GM12801 (cell line): Measurements from ENCODE around the gene FAM50A.

Source experiments
- CTCF ChIP-seq: IDR thresholded peaks from one replicate; pipeline ENCODE4 v1.5.1; 2011; ENCODE audit warnings: control low read depth; ENCODE audit not compliant: insufficient read length; ENCODE audit errors: extremely low read depth

FAM50A gene

GRCh38 chrX:154437971-154438893, 5.7 kb upstream of the FAM50A start:
- no peak for TF ChIP-seq CTCF

GRCh38 chrX:154439841-154440240, 4.1 kb upstream of the FAM50A start:
- no peak for TF ChIP-seq CTCF

DNA sequence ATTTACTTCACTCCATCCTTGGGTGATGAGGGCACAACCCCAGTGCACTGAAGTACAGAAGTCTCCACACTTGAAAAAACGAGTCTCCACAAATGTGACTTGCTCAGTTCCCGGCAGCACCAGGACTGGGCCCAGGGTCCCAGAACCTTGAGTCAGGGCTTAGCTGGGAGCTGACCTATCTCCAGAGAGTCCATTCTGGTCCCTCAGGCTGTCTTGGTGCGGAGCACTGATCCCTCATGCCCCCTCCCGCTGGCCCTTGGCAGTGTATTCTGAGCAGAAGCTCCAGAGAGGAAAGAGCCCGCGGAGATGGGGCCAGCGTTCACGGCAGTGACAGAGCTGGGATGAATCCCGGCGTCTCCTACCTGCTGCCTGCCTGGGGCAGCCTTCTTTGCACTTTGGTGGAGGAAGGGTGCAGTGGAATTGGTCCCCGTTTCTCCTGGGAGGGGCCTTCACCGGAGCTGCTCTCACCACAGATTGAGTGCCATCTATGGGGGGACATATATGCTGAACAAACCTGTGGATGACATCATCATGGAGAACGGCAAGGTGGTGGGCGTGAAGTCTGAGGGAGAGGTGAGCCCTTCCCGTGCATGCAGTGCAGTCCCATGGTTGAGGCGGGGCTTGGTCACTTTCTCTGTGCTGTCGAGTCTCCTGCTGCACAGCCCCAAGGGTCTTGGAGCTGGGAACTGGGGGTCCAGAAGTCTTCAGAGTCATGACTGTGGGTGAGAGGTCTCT, 3.2 kb upstream of the FAM50A start:
- TF ChIP-seq CTCF: no peak

DNA sequence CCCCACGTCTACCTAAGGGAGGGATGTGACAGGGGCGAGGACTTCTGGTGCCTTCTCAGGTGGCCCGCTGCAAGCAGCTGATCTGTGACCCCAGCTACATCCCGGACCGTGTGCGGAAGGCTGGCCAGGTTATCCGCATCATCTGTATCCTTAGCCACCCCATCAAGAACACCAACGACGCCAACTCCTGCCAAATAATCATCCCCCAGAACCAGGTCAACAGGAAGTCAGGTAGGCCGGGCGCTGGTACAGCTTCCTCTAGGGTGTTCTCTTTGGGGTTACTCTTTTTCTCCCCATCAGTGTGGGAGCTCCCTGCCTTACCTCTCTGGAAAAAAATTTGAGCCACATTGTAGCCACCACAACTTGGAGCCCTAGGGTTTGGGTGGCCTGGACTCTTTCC, 2.4 kb upstream of the FAM50A start:
- no peak for TF ChIP-seq CTCF

DNA sequence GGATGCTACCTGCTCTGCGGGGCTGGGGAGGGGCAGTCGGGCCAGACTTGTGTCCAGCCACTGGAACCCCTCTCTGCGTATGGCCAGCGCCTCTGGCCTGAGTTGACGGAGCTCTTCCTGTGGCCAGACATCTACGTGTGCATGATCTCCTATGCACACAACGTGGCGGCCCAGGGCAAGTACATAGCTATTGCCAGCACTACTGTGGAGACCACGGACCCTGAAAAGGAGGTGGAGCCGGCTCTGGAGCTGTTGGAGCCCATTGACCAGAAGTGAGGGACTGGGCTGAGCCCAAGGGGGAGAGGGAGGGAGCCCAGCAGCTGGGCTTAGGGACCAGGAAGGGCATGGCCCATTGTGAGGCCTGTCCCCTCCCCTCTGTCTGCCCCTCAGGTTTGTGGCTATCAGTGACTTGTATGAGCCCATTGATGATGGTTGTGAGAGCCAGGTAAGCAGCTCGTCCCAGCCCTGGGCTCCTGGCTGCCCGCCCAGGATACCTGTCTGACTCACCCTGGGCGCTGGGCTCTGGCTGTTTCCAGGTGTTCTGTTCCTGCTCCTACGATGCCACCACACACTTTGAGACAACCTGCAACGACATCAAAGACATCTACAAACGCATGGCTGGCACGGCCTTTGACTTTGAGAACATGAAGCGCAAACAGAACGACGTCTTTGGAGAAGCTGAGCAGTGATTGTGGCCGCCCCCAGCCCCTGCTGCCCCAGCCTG, 1.8 kb upstream of the FAM50A start:
- no peak for TF ChIP-seq CTCF

GRCh38 chrX:154443479-154443910, 446 bp upstream of the FAM50A start:
- TF ChIP-seq CTCF: no peak

- TF ChIP-seq CTCF: no peak
These were observed 860 bp downstream of the FAM50A start for GRCh38 chrX:154444755-154445246.
